ENCODE results near the gene ARMCX4.

DNA sequence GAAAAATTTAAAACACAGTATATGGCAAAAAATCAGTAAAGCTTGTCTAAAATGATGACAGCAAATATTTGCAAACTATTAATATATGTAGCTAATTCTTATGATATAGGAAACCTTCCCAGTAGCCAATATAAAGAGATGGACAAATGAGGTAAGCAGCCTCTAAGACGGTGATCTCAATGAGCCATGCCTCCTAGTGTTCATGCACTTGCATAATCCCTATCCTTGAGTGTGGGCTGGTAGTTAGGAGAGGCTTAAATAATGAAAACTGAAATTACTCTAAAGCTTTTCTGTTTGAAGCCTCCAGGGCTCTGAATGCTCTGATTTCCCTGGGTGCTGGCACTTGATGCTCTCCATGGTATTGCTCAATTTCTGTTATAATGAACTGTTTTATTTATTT is 24.6 kb upstream of the ARMCX4 start:
- TF ChIP-seq POLR2AphosphoS5 (IDR thresholded peaks at IDR 0.05; ENCODE audit: low read depth) (no peak), SPI1 (IDR thresholded peaks at IDR 0.05; ENCODE audit: borderline replicate concordance, low read depth) (no peak), GABPA (IDR thresholded peaks at IDR 0.05; ENCODE audit: low read depth) (no peak)
- TF ChIP-seq, protein P1, sequence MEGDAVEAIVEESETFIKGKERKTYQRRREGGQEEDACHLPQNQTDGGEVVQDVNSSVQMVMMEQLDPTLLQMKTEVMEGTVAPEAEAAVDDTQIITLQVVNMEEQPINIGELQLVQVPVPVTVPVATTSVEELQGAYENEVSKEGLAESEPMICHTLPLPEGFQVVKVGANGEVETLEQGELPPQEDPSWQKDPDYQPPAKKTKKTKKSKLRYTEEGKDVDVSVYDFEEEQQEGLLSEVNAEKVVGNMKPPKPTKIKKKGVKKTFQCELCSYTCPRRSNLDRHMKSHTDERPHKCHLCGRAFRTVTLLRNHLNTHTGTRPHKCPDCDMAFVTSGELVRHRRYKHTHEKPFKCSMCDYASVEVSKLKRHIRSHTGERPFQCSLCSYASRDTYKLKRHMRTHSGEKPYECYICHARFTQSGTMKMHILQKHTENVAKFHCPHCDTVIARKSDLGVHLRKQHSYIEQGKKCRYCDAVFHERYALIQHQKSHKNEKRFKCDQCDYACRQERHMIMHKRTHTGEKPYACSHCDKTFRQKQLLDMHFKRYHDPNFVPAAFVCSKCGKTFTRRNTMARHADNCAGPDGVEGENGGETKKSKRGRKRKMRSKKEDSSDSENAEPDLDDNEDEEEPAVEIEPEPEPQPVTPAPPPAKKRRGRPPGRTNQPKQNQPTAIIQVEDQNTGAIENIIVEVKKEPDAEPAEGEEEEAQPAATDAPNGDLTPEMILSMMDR (IDR thresholded peaks at IDR 0.05; ENCODE audit: insufficient read depth, low read length), result no peak
